C4-2B (cell line): ENCODE data around the gene GALNT7.
"Not testable (repeated sequence)": the region's sequence is repeated elsewhere in the genome, so short reads cannot be mapped to it uniquely, and the experiment has no call there.

ENCODE experiments used
- H3K27ac ChIP-seq: fragments of 450-650 bp; 2 replicates; pipeline ENCODE4 v1.5.1; 2017
- ZFX ChIP-seq: fragments of 450-650 bp; IDR thresholded peaks from 2 replicates; pipeline ENCODE4 v1.6.1; 2017
- TF ChIP-seq, protein P1 (sequence below): fragments of 450-650 bp; conservative IDR thresholded peaks from 2 replicates; pipeline ENCODE4 v1.5.1; 2017; ENCODE audit warnings: mild to moderate bottlenecking

Gene GALNT7

DNA sequence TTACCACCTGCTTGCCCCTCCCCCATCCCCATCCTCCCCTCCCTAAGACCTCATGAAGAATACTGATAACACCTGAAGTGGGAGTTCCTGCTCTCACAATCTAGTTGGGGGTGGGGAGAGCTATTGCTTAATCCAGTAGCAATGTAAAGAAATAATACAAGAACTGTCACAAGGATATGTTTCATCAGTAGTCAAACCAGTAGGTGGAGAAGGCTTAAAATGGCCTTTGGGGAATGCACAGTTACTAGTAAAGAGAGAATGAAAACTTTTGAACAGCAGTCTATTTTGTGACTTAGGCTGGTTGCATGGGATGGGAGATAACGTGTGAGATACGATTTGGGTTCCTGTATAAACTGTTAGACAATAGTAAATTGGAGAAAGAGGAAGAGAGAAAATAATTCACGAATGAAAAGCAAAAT lies 6.0 kb downstream of the GALNT7 start:
- no peak overlapping the region for H3K27ac ChIP-seq
- no peak for TF ChIP-seq ZFX
- TF ChIP-seq, protein P1, sequence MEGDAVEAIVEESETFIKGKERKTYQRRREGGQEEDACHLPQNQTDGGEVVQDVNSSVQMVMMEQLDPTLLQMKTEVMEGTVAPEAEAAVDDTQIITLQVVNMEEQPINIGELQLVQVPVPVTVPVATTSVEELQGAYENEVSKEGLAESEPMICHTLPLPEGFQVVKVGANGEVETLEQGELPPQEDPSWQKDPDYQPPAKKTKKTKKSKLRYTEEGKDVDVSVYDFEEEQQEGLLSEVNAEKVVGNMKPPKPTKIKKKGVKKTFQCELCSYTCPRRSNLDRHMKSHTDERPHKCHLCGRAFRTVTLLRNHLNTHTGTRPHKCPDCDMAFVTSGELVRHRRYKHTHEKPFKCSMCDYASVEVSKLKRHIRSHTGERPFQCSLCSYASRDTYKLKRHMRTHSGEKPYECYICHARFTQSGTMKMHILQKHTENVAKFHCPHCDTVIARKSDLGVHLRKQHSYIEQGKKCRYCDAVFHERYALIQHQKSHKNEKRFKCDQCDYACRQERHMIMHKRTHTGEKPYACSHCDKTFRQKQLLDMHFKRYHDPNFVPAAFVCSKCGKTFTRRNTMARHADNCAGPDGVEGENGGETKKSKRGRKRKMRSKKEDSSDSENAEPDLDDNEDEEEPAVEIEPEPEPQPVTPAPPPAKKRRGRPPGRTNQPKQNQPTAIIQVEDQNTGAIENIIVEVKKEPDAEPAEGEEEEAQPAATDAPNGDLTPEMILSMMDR = no peak

DNA sequence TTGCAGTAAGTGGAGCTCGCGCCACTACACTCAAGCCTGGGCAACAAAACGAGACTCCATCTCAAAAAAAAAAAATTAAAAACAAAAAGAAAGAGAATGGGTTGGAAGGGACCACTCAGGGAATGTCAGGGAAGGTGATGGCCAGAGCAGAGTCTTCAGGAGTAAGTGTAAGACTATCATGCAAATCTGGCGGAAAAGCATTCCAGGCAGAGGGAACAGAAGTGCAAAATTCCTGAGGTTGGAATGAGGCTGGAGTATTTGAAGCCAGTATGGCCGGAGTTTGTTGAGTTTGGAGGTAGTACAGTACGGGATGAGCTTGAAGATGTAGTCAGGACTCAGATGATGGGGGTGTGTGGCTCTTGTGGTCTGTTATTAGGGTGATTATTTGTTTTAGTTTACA lies 7.4 kb downstream of the GALNT7 start:
- no peak overlapping the region for H3K27ac ChIP-seq
- TF ChIP-seq, protein P1 = no peak

DNA sequence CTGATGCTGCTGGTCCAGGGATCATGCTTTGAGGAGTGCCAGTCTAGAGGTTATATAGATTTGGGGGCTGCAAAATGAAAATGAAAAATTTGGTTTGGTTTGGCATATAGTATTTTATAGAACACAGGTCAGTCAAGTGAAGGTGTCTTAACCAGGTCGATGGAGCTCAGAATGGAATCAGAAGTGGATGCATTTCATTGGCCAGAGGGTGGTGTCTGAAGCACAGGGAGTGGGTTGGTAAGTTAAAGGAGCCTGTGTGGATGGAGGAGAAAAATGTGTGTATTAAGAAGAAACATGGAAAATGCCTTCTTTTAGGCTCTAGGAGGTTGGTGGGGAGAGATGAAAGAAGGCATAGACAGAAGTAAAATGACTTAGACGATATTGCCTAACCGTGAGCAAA lies 8.6 kb downstream of the GALNT7 start:
- no peak overlapping the region for H3K27ac ChIP-seq
- no peak for TF ChIP-seq ZFX
- TF ChIP-seq, protein P1 = no peak

DNA sequence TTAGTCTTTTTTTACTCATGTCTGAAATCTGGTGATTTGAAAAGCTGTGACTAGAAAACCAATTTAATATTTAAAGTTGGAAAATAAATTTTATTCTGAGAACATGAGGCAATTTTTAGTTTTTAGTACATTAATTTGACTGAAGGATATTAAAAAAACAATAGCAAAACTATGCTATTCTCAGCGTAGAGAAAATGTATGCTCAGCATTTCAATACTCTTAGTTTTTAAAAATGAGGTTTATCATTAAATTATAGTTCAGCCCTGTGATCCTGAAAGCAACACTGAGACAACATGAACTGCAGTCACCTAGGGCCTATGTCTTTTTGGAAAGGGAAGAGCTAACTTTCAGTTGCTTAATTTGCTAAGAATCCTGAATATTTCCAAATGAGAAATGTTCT lies 9.5 kb downstream of the GALNT7 start:
- TF ChIP-seq, protein P1 = no peak
- no peak overlapping the region for H3K27ac ChIP-seq

DNA sequence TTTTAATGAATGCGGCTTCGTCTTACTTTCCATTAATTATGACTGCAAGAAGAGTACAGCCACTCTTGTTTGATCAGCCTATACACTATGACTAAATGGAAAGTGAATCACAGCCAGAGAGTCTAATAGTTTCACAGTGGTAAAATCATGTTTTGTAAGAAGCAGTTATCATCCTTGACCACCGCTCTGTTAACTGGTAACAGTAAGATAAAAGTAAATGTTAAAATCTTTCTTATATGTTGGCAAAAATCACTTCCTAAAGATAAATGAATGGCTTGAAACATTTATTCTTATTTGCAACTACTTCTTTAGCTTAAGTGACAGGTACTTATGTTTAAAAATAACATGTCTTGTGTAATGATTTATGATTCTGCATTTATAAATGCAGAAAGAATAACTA lies 13.2 kb downstream of the GALNT7 start:
- no peak overlapping the region for H3K27ac ChIP-seq
- no peak for TF ChIP-seq ZFX
- TF ChIP-seq, protein P1 = no peak

DNA sequence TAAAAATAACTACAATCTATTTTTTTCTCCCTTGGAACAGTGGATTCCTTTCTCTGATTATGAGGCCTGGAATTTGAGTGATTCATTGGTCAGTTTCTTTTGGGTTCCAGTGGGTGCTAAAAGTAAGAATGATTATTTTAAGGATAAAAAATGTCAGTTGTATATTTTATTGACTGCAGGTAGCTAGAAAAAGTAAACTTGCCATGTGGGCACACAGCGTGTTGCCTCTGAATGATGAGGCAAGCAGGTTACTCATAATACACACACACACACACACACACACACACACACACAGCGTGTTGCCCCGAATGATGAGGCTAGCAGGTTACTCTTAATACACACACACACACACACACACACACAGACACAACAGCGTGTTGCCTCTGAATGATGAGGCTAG lies 13.8 kb downstream of the GALNT7 start:
- no peak overlapping the region for H3K27ac ChIP-seq
- TF ChIP-seq, protein P1 = no peak
- no peak for TF ChIP-seq ZFX

DNA sequence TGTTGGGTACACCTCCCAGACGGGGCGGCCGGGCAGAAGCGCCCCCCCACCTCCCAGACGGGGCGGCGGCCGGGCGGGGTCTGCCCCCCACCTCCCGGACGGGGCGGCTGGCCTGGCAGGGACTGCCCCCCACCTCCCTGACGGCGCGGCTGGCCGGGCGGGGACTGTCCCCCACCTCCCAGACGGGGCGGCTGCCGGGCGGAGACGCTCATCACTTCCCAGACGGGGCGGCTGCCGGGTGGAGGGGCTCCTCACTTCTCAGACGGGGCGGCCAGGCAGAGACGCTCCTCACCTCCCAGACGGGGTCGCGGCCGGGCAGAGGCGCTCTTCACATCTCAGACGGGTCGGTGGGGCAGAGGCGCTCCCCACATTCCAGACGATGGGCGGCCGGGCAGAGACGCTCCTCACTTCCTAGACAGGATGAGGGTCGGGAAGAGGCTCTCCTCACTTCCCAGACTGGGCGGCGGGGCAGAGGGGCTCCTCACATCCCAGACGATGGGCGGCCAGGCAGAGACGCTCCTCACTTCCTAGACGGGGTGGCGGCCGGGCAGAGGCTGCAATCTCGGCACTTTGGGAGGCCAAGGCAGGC lies 15.1 kb downstream of the GALNT7 start:
- H3K27ac ChIP-seq = not testable (repeated sequence)

DNA sequence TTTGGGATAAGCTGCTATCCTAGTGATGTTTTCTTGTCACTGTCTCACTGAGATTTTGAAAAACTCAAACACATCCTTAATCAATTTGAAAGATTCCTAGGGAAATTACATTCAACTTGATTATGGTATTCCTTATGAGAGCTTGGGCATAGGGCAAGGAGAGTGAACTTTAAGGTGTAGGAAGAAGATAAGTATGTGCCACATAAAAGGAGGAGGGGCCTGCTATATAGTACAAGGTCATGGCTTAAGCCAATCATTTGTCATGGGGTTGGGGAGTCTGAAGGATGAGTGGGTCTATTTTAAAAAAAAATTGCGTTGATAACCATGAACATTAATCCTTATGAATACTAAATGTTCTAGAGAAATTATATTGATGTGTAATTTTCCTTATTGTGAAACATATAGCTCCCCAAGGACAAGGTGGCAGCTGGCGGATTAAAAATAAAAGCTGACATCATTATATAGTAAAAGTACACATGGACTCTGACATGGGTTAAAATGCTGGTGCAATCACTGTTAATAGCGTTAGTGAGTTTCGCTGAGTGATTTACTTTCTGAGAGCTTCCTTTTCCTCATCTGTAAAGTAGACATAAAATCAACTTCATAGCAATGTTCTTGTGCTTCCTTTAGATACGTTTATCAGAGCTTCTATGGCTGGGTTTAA lies 17.4 kb downstream of the GALNT7 start:
- H3K27ac ChIP-seq = no peak overlapping the region
- no peak for TF ChIP-seq ZFX
- TF ChIP-seq, protein P1 = no peak
